ENCODE data around the gene PGGT1B.

PGGT1B gene

DNA sequence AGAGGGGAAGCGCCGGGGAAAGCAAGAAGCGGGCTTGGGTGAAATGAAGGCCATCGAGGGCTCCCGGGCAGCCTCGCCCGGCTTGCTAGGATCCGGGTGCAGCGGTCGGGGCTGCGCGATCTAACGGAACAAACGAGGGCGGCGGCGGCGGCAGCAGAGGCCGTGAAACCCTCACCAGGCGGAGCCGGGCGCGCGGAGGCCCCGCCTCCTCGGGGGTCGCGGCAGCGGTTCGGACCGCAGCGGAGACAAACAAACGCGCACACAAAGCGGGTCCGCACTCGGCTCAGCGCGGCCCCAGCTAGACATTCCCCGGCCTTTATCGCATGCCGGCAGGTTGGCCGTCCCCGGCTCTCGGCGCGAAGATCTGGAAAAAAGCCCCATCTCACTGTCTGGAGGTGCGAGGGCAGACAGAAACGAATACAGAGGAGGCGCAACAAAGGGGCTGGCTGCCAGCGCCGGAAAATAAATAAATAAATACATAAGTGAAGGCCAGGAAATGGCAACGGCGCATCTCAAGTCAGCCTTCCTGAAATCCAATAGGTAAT is 82.4 kb downstream of the PGGT1B start:
- peak; percentile 66 for DNase-seq (ENCODE audit: low spot score)

DNA sequence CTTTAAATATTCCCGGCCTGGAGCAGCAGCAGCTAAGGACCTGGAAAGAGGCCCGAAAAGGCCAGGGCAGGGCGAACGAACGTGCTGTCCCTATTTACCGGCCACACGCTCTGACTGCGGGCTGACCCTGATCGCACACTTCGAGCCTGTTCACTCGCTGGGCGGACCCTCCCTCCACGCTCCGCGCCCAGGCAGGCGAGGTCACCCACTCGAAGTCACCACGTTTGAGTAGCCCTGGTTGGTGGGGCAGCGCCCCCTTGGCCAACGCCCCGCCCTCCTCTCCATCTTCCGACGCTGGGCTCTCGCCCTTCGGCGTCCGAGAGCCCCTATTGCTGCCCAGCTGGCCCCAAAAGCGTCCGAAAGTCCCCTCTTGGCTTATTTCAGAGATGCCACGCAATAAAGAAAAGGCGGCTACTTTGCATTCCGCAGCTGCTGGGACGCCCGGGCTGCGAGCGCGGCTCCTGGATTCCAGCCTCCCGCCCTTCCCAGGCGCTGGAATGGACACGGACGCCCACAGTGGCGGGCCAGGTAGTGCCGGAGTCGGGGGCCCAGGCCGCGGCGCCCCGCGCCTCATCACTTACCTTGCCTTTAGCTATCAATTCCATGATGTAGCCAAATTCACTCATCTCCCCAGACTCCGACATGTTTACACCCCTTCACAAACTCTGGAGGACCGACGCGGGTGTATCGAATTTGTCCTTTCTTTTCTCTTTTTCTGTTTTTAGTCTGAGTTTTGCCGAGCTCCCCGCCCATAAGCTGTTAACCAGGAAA is 83.1 kb downstream of the PGGT1B start:
- peak; percentile 18 for DNase-seq (ENCODE audit: low spot score)

DNA sequence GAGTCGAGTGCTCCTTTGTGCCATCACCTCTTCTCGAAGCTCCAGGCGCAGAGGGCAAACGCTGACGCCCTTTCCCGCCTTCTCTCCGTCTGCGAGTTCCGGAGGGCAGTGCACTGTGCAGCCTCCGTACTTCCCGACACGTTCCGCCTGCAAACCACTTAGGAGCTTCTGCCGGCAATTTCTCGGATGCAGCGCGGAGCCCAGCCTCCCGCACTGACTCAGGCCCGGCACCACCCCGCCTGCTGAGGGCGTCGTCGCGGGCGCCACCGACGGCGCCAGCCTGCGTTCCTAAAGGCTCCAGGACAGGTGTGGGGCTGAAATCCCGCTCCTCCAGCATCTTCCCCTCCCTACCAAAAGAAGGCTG is 83.7 kb downstream of the PGGT1B start:
- peak; percentile 14 for DNase-seq (ENCODE audit: low spot score)

DNA sequence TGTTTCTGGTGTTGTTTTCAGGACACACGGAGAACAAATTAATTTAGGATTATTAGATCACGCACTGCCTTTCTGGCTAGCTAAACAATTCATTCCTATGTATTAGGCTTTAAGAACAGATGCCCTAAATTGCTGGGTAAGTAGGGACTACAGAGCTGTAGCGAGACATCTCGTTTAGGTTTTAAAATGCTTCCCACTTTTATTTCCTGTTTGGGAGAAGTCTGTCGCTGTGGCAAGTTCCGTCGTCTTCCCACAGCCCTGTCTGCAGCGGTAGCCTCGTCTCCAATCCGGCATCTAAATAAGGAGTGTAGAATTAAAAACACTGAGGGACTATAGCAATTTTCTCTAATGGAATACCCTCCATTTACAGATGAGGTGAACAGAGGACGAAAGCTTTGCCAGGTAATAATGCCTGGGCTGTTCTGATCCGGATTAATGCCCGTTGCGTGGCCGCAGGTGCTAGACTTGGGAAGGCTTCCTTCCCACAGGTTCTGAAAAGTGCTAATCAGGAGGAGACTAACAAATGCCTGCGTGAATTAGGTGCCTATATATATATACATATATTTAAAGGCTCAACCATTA is 91.7 kb downstream of the PGGT1B start:
- DNase-seq (ENCODE audit: low spot score): no peak

DNA sequence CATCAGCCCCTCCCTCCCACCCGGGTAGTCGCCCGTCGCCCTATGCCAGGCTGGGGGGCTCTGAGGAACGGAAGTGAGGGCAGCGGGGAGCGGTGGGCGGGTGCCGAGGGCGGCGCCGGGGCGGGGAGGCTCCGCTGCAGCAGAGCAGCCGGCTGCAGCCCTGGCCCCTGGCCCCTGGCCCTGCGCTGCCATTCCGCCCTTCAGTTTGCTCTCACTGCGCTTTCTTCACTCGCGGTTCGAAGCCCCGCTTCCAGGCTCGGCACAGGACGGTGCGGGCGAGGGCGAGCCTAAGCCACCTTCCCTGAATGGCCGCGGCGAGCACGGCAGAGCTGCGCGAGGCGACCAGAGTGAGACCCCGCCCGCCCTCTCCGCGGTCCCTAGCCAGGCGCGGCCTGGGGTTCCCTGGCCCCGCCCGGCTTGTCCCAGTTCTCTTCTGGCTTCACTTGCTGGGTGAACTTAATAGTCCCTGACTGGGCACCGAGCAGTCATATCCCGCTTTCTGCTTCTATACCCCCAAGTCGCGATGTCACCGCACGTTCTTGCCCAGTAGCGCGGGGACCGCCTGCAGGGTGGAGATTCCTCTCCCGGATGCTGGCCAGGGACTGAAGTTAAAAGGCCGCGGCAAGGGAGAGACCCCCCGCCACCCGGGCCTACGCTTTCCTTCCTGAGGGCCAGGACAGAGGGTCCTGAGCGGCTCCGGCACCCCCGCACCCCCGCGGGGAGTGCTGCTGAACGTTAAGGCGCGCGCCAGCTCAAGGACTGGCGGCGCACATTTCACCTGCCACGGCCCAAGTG is 92.3 kb downstream of the PGGT1B start:
- DNase-seq (ENCODE audit: low spot score): peak; percentile 5

DNA sequence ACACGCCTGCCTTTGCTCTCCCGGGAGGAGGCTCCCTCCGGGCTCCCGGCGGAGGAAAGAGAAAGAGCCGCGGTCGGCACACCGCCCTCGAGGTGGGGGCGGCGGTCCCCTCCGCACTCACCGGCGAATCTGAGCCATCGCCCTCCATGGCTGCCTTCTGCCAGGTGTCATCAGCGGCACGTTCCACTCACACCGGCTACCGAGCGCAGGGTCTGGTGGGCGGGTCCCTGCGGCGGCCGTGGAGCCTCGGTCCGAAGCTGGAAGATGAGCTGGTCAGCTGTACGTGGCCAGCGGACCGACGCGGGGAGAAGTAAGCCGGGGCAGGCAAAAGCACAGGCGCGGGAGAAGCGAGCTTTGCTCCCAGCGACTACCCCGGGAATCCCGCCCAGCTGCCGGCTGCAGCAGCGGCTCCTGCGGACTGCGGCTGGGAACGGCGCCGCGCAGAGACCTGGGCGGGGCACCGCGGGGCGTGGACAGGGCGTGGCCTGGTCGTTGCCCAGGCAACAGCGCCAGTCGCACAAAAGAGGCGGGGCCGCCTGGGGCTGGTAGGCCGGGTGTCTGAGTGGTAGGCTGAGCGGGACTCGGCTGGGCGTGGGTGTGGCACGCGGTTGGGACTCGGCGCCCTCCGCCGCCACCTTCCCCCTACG is 93.1 kb downstream of the PGGT1B start, which contains the start of gene TRIM36:
TSS of gene TRIM36 (minus strand) at position 422 of the 647 bp plus-strand sequence. CDS start at position 148, 274 bp downstream.
- peak; percentile 85 for DNase-seq (ENCODE audit: low spot score)

DNA sequence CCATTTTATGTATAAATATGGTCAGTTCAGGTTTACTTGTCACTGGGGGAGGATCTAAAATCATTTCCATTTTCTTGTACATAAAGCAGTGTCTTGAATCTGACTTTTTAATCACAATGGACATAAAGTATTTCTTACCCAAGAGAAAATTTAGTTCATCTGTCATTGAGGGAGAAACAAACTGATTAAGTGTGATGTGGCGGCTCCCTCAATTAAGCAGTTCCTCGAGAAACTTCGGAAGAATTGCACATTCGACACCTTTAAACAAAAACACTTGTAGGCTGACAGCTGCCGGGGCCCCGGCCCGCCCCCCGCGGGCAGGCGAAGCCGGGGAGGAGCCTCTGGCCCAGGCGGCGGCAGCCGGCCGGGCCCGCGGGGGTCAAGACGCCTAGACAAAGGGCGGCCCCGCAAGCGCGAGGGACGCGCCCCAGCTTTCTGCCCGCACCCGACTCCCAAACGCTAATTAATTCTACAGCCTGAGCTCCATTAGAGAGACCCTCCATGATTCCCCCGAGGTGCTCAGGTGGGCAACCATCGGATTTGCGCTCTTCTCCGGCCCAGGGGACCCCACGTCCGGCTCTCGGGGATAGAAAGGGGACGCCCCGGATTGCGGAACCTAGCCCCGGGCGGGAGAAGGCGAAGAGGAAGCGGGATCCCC is 93.7 kb downstream of the PGGT1B start:
- DNase-seq (ENCODE audit: low spot score): no peak

DNA sequence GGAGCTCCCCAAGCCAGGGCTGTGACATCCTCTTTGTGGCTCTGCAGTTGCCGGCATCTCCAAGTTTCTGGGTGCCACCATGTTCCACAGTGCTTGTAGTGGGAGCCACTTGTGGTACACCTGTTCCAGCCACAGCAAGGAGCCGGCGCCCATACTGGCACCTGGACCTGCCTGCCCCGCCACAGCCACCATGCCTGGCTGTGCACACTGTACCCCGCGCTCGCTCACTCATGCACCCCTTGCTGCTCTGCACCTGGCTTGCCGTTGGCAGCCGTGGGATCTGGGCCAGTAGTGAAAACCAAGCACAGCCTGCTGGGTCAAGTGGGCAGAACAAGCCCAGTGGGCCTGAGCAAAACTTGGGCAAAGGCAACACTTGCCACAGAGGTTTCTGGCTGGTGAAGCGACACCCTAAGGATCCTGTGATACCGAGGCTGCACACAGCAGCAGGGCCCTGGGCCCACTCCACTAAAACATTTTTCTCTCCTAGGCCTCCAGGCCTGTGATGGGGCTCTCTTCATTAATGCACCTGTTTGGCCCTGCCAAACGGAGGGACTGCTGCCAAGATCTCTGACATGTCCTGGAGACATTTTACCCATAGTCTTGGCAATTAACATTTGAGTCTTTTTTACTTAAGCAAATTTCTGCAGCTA is 95.8 kb downstream of the PGGT1B start:
- no peak for DNase-seq (ENCODE audit: low spot score)

DNA sequence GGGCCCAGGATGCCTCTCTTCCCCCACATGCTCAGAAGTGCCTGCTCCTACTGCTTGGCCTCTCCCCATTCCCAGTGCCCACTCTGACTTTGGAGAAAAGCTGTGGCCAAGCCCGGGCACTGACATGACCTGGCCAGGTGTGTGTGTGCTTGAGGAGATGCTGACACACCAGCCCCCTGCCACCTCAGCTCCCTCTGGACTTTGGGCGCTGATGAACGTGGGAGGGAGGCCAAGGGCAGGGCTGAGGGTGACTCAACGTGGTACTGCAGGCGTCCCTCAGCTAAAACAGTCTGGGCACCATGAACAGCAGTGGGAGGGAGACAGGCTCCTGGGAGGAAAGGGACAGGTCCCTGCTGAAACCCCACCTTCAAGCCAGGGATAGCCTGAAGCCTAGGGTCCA is 96.9 kb downstream of the PGGT1B start:
- no peak for DNase-seq (ENCODE audit: low spot score)

DNA sequence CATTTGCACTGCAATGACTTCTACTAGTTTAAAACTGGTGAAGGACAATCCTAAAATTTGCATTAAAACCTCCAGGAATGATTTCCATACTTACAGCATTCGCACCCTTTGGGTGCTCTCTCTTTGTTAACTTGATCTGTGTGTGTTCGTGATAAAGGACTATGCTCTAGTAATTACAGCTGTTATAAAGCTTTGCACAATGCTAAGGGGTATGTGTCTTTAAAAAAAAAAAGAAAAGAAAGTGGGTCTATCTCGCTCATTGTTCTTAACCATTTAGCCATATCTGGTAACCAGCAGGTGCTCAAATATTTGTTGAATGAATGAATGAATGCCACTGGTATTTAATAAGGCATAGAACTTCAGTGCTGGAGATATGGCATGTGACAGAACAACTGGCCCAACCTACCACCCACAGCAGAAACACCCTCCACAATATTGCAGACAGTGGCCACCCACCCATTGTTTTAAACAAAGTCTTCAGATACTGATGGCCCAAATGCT is 101.7 kb downstream of the PGGT1B start:
- DNase-seq (ENCODE audit: low spot score): no peak
